ENCODE data around the gene SLC22A1. TPM values are rescaled to one million over a fixed set of nuclear protein-coding genes. Genes with fewer than 3 reads are reported as not detected.

The SLC22A1 gene
- total and polyA plus RNA-seq, 2 experiments from 2014 or later = 0.10 to 0.65 TPM

- no peak for TF ChIP-seq REST (IDR thresholded peaks at IDR 0.05; ENCODE audit: unreplicated experiment)
- no peak for TF ChIP-seq EZH2phosphoT487 (IDR thresholded peaks at IDR 0.05; ENCODE audit: unreplicated experiment)
These were observed 44.6 kb upstream of the SLC22A1 start (continued) for GRCh38 chr6:160077024-160077423.

GRCh38 chr6:160077526-160077925 lies 44.1 kb upstream of the SLC22A1 start:
- Histone ChIP-seq H3K4me1 (ENCODE audit: insufficient read depth) (no peaks in the 10 kb centered on the region), H3K27ac (ENCODE audit: low read depth) (no peak overlapping the region), H3F3A (replicated peaks; ENCODE audit: low read depth) (no peaks in the 10 kb centered on the region), H3K4me3 (no peak overlapping the region), H3K9me2 (ENCODE audit: insufficient read depth) (no peaks in the 10 kb centered on the region), H3K79me2 (replicated peaks; ENCODE audit: insufficient read depth) (no peaks in the 10 kb centered on the region), H3K36me3 (ENCODE audit: insufficient read depth) (peaks cover 32% of the 10 kb centered on the region), H3K27me3 (ENCODE audit: insufficient read depth) (no peaks in the 10 kb centered on the region), H4K20me1 (replicated peaks; ENCODE audit: insufficient read depth) (no peaks in the 10 kb centered on the region; the same call in none of the 2 replicates), H2AFZ (no peak overlapping the region), H3K4me2 (no peak overlapping the region)
- Mint-ChIP-seq H3K4me1 (peaks cover 3% of the 10 kb centered on the region; the same call in 2 of the 3 replicates), H3K27me3 (ENCODE audit: insufficient read depth, low read depth, poor library complexity) (peaks cover 16% of the 10 kb centered on the region), H3K36me3 (ENCODE audit: low read depth) (peaks cover 89% of the 10 kb centered on the region), H3K4me3 (no peak overlapping the region), H3K27ac (no peak overlapping the region), H3K9me3 (peaks cover 11% of the 10 kb centered on the region)
- DNase-seq (ENCODE audit: low spot score) (no peak), ATAC-seq (no peak)
- no peak for TF ChIP-seq CREB1 (CRISPR knock-in tag; IDR thresholded peaks at IDR 0.05; ENCODE audit: low read depth)
- TF ChIP-seq STAT1 (IDR thresholded peaks at IDR 0.05; ENCODE audit: unreplicated experiment) = no peak
- no peak for TF ChIP-seq POLR2AphosphoS5 (IDR thresholded peaks at IDR 0.05; ENCODE audit: low read depth)
- no peak for TF ChIP-seq REST (IDR thresholded peaks at IDR 0.05; ENCODE audit: unreplicated experiment)
- TF ChIP-seq ZNF331 (CRISPR knock-in tag; IDR thresholded peaks at IDR 0.05; ENCODE audit: low read depth) = no peak
- no peak for TF ChIP-seq ZNF114 (CRISPR knock-in tag; IDR thresholded peaks at IDR 0.05)
- TF ChIP-seq NANOG (IDR thresholded peaks at IDR 0.05; ENCODE audit: borderline replicate concordance) = no peak
- TF ChIP-seq EZH2phosphoT487 (IDR thresholded peaks at IDR 0.05; ENCODE audit: unreplicated experiment) = no peak

Data from GM23338 (cell line).